Liver (tissue), 9 donors: ENCODE results near the gene FOXD4L3. TPM values are rescaled to one million over a fixed set of nuclear protein-coding genes. Genes with fewer than 3 reads are reported as not detected.
"Not testable (repeated sequence)": the region's sequence is repeated elsewhere in the genome, so short reads cannot be mapped to it uniquely, and the experiment has no call there.

Experiments
- DNase-seq: peaks from one replicate; pipeline ENCODE4 v3.0.0-alpha.2; 2017; ENCODE audit warnings: low spot score
- H3K27ac ChIP-seq, 2 donors: one replicate each; pipeline ENCODE4 v1.7.0; 2013; ENCODE audit warnings: inconsistent platforms in 2 of 2, low read length in 2 of 2, control low read depth in 1 of 2, low read depth in 1 of 2, mild to moderate bottlenecking in 1 of 2
- H3K27me3 ChIP-seq, 4 donors: one replicate each; pipeline versions ENCODE4 v1.6.1 to v1.7.0; 2013; ENCODE audit warnings: low read length in 3 of 4, inconsistent platforms in 1 of 4, mild to moderate bottlenecking in 1 of 4, moderate library complexity in 1 of 4; ENCODE audit not compliant: control insufficient read depth in 4 of 4, insufficient read depth in 4 of 4
- H3K36me3 ChIP-seq, 4 donors: one replicate each; pipeline versions ENCODE4 v1.6.1 to v1.7.0; 2013; ENCODE audit warnings: low read length in 3 of 4, mild to moderate bottlenecking in 3 of 4, low read depth in 1 of 4, moderate library complexity in 1 of 4; ENCODE audit not compliant: control insufficient read depth in 4 of 4, insufficient read depth in 3 of 4
- H3K4me1 ChIP-seq, 4 donors: one replicate each; pipeline versions ENCODE4 v1.6.1 to v1.7.0; 2013; ENCODE audit warnings: low read length in 3 of 4, mild to moderate bottlenecking in 3 of 4, moderate library complexity in 1 of 4; ENCODE audit not compliant: control insufficient read depth in 4 of 4, insufficient read depth in 4 of 4
- H3K4me3 ChIP-seq, 3 donors: one replicate each; pipeline versions ENCODE4 v1.6.1 to v1.7.0; 2013; ENCODE audit warnings: low read length in 3 of 3, control low read depth in 1 of 3, low read depth in 1 of 3, mild to moderate bottlenecking in 1 of 3
- H3K9ac ChIP-seq, 2 donors: one replicate each; pipeline ENCODE4 v1.7.0; 2013; ENCODE audit warnings: low read length in 2 of 2, mild to moderate bottlenecking in 2 of 2, moderate library complexity in 2 of 2, control low read depth in 1 of 2, low read depth in 1 of 2
- H3K9me3 ChIP-seq, 4 donors: one replicate each; pipeline versions ENCODE4 v1.6.1 to v1.7.0; 2013; ENCODE audit warnings: low read length in 3 of 4; ENCODE audit not compliant: control insufficient read depth in 4 of 4
- RAD21 ChIP-seq, 2 donors: IDR thresholded peaks; 2 replicates each; pipeline ENCODE4 v1.6.1; 2016; ENCODE audit warnings: antibody characterized with exemption in 2 of 2, mild to moderate bottlenecking in 2 of 2
- WGBS: extraction: QIAGEN DNeasy Blood & Tissue Kit; methylation state at CpG from one replicate; pipeline ENCODE4 v1.1.7; 2013; 5-methylcytosine and 5-hydroxymethylcytosine counted together
- polyA plus RNA-seq, 2 donors: library from polyadenylated mRNA; stranded (reverse) in 1 of 2; unstranded in 1 of 2; fragments of 200-250 nt in 1 of 2; fragments of >200 nt in 1 of 2; fragmentation: Nextera tagmentation in 1 of 2; extraction: Ambion mirVana in 1 of 2; gene quantifications; one replicate each; pipeline versions ENCODE4 v1.2.1 to v1.2.3, GENCODE V29; 2013 to 2015
- total RNA-seq, 2 donors: library from RNA; depleted of rRNA; stranded (reverse); fragments of >200 nt; gene quantifications; one replicate each; pipeline ENCODE4 v1.2.3, GENCODE V29; 2014
- donor health status: healthy.
- donor health status: healthy.
- donor health status: healthy.
- donor health status: healthy.
- donor health status: healthy.

The FOXD4L3 gene
- total and polyA plus RNA-seq, 4 donors, result 0.08 TPM; not detected in 3

GRCh38 chr9:68336639-68337339, 34.1 kb downstream of the FOXD4L3 start:
- H3K9ac ChIP-seq, H3K4me3 ChIP-seq, H3K27ac ChIP-seq, H3K36me3 ChIP-seq, H3K27me3 ChIP-seq, H3K9me3 ChIP-seq, H3K4me1 ChIP-seq, DNase-seq: not testable (repeated sequence)
- WGBS, result 67% methylated on average over 5 of the region's 10 CpGs

GRCh38 chr9:68338000-68338399, 35.3 kb downstream of the FOXD4L3 start:
- not testable (repeated sequence) for H3K4me3 ChIP-seq, H3K4me1 ChIP-seq, H3K27ac ChIP-seq, H3K9me3 ChIP-seq, DNase-seq, H3K27me3 ChIP-seq, H3K36me3 ChIP-seq, H3K9ac ChIP-seq
- 89% methylated on average over 7 of the region's 7 CpGs for WGBS

GRCh38 chr9:68342265-68343025, 39.8 kb downstream of the FOXD4L3 start:
- not testable (repeated sequence) for H3K4me1 ChIP-seq, H3K4me3 ChIP-seq, H3K27me3 ChIP-seq, H3K36me3 ChIP-seq, H3K9ac ChIP-seq, DNase-seq, H3K27ac ChIP-seq, H3K9me3 ChIP-seq
- 12% methylated on average over 4 of the region's 10 CpGs for WGBS
- peak in 1 of 2 donors; percentile 8 for TF ChIP-seq RAD21 (IDR thresholded peaks at IDR 0.05)

- DNase-seq, H3K9me3 ChIP-seq, H3K27ac ChIP-seq, H3K36me3 ChIP-seq, H3K4me1 ChIP-seq, H3K9ac ChIP-seq, H3K27me3 ChIP-seq, H3K4me3 ChIP-seq: not testable (repeated sequence)
- WGBS, result 70% methylated on average over 3 of the region's 4 CpGs
Measured at GRCh38 chr9:68343242-68343641, 40.6 kb downstream of the FOXD4L3 start.

- H3K9ac ChIP-seq, DNase-seq, H3K27ac ChIP-seq, H3K9me3 ChIP-seq, H3K36me3 ChIP-seq, H3K4me3 ChIP-seq, H3K27me3 ChIP-seq, H3K4me1 ChIP-seq: not testable (repeated sequence)
- 53% methylated on average over 3 of the region's 4 CpGs for WGBS
Measured at GRCh38 chr9:68343992-68344391, 41.3 kb downstream of the FOXD4L3 start.

GRCh38 chr9:68351689-68352088, 49.0 kb downstream of the FOXD4L3 start:
- 75% methylated on average over 4 of the region's 4 CpGs for WGBS
- H3K9ac ChIP-seq, H3K27me3 ChIP-seq, H3K9me3 ChIP-seq, H3K27ac ChIP-seq, H3K4me3 ChIP-seq, H3K4me1 ChIP-seq, DNase-seq, H3K36me3 ChIP-seq: not testable (repeated sequence)

Other genes starting within 250 kb of the FOXD4L3 start
- 10 to 100 TPM; 16.7 to 35.3 TPM for gene ZNG1C, start 60.9 kb upstream of the FOXD4L3 start, total RNA-seq
- gene ZNG1C, start 60.9 kb upstream of the FOXD4L3 start, polyA plus RNA-seq, result 10 to 100 TPM; 20.3 to 63.3 TPM
- gene PGM5, start 53.7 kb downstream of the FOXD4L3 start, total RNA-seq, result 1 to 10 TPM; 2.1 to 8.5 TPM
- 1 to 10 TPM in 1 of 2 donors, under 1 TPM in 1; 0.63 to 2.2 TPM for gene PGM5, start 53.7 kb downstream of the FOXD4L3 start, polyA plus RNA-seq
- under 1 TPM in 1 of 2 donors, not detected in 1; 0.17 TPM for gene TMEM252, start 238.0 kb downstream of the FOXD4L3 start, total RNA-seq
- not detected for gene TMEM252, start 238.0 kb downstream of the FOXD4L3 start, polyA plus RNA-seq